ENCODE data around the gene TLNRD1.

The TLNRD1 gene

GRCh38 chr15:80990955-80991354, 9.8 kb upstream of the TLNRD1 start:
- no peak overlapping the region for H3K27ac ChIP-seq (ENCODE audit: low read depth, low read length)
- H3K9ac ChIP-seq (ENCODE audit: low read length), result no peak overlapping the region
- H3K9me3 ChIP-seq (ENCODE audit: control insufficient read depth, insufficient read depth, low read depth, low read length), result no peaks in the 10 kb centered on the region
- H3K4me1 ChIP-seq (ENCODE audit: control insufficient read depth, insufficient read depth, low read length), result peaks cover 24% of the 10 kb centered on the region
- H3K4me3 ChIP-seq (ENCODE audit: low read depth, low read length), result no peak overlapping the region
- no peaks in the 10 kb centered on the region for H3K27me3 ChIP-seq (ENCODE audit: control insufficient read depth, insufficient read depth, low read length)
- H3K36me3 ChIP-seq (ENCODE audit: control insufficient read depth, insufficient read depth, low read length), result no peaks in the 10 kb centered on the region

- Histone ChIP-seq H3K4me3 (ENCODE audit: low read depth, low read length) (no peak overlapping the region), H3K9ac (ENCODE audit: low read length) (no peak overlapping the region), H3K27me3 (ENCODE audit: control insufficient read depth, insufficient read depth, low read length) (no peaks in the 10 kb centered on the region), H3K9me3 (ENCODE audit: control insufficient read depth, insufficient read depth, low read depth, low read length) (no peaks in the 10 kb centered on the region), H3K36me3 (ENCODE audit: control insufficient read depth, insufficient read depth, low read length) (no peaks in the 10 kb centered on the region), H3K27ac (ENCODE audit: low read depth, low read length) (no peak overlapping the region), H3K4me1 (ENCODE audit: control insufficient read depth, insufficient read depth, low read length) (peaks cover 24% of the 10 kb centered on the region)
Measured at GRCh38 chr15:80991421-80991820, 9.3 kb upstream of the TLNRD1 start.

GRCh38 chr15:80992006-80992405, 8.7 kb upstream of the TLNRD1 start:
- no peak overlapping the region for H3K4me3 ChIP-seq (ENCODE audit: low read depth, low read length)
- no peak overlapping the region for H3K27ac ChIP-seq (ENCODE audit: low read depth, low read length)
- H3K36me3 ChIP-seq (ENCODE audit: control insufficient read depth, insufficient read depth, low read length), result no peaks in the 10 kb centered on the region
- H3K9me3 ChIP-seq (ENCODE audit: control insufficient read depth, insufficient read depth, low read depth, low read length), result no peaks in the 10 kb centered on the region
- no peak overlapping the region for H3K9ac ChIP-seq (ENCODE audit: low read length)
- no peaks in the 10 kb centered on the region for H3K27me3 ChIP-seq (ENCODE audit: control insufficient read depth, insufficient read depth, low read length)
- H3K4me1 ChIP-seq (ENCODE audit: control insufficient read depth, insufficient read depth, low read length), result peaks cover 18% of the 10 kb centered on the region

GRCh38 chr15:80992441-80992840, 8.3 kb upstream of the TLNRD1 start:
- Histone ChIP-seq H3K9me3 (ENCODE audit: control insufficient read depth, insufficient read depth, low read depth, low read length) (no peaks in the 10 kb centered on the region; the same call in 1 of the 2 replicates), H3K4me3 (ENCODE audit: low read depth, low read length) (no peak overlapping the region), H3K4me1 (ENCODE audit: control insufficient read depth, insufficient read depth, low read length) (peaks cover 15% of the 10 kb centered on the region), H3K36me3 (ENCODE audit: control insufficient read depth, insufficient read depth, low read length) (no peaks in the 10 kb centered on the region), H3K9ac (ENCODE audit: low read length) (no peak overlapping the region), H3K27me3 (ENCODE audit: control insufficient read depth, insufficient read depth, low read length) (no peaks in the 10 kb centered on the region), H3K27ac (ENCODE audit: low read depth, low read length) (no peak overlapping the region)

GRCh38 chr15:80996247-80996646, 4.5 kb upstream of the TLNRD1 start:
- Histone ChIP-seq H3K9me3 (ENCODE audit: control insufficient read depth, insufficient read depth, low read depth, low read length) (no peaks in the 10 kb centered on the region; the same call in 1 of the 2 replicates), H3K9ac (ENCODE audit: low read length) (no peak overlapping the region), H3K27me3 (ENCODE audit: control insufficient read depth, insufficient read depth, low read length) (no peaks in the 10 kb centered on the region), H3K27ac (ENCODE audit: low read depth, low read length) (no peak overlapping the region), H3K36me3 (ENCODE audit: control insufficient read depth, insufficient read depth, low read length) (no peaks in the 10 kb centered on the region), H3K4me1 (ENCODE audit: control insufficient read depth, insufficient read depth, low read length) (peaks cover 9% of the 10 kb centered on the region), H3K4me3 (ENCODE audit: low read depth, low read length) (no peak overlapping the region)

- H3K4me1 ChIP-seq (ENCODE audit: control insufficient read depth, insufficient read depth, low read length), result peaks cover 9% of the 10 kb centered on the region; the same call in 1 of the 2 replicates
- no peaks in the 10 kb centered on the region for H3K36me3 ChIP-seq (ENCODE audit: control insufficient read depth, insufficient read depth, low read length)
- H3K27me3 ChIP-seq (ENCODE audit: control insufficient read depth, insufficient read depth, low read length), result peaks cover under 1% of the 10 kb centered on the region; the same call in 1 of the 2 replicates
- no peak overlapping the region for H3K4me3 ChIP-seq (ENCODE audit: low read depth, low read length)
- no peak overlapping the region for H3K9ac ChIP-seq (ENCODE audit: low read length)
- no peaks in the 10 kb centered on the region; the same call in 1 of the 2 replicates for H3K9me3 ChIP-seq (ENCODE audit: control insufficient read depth, insufficient read depth, low read depth, low read length)
- no peak overlapping the region for H3K27ac ChIP-seq (ENCODE audit: low read depth, low read length)
Measured at GRCh38 chr15:80997692-80998091, 3.0 kb upstream of the TLNRD1 start.

- Histone ChIP-seq H3K4me3 (ENCODE audit: low read depth, low read length) (no peak overlapping the region), H3K36me3 (ENCODE audit: control insufficient read depth, insufficient read depth, low read length) (0 out of 2 replicates have a peak, but pooled peaks cover under 1% of the 10 kb centered on the region), H3K27ac (ENCODE audit: low read depth, low read length) (no peak overlapping the region), H3K9me3 (ENCODE audit: control insufficient read depth, insufficient read depth, low read depth, low read length) (no peaks in the 10 kb centered on the region; the same call in 1 of the 2 replicates), H3K27me3 (ENCODE audit: control insufficient read depth, insufficient read depth, low read length) (peaks cover 2% of the 10 kb centered on the region; the same call in 1 of the 2 replicates), H3K4me1 (ENCODE audit: control insufficient read depth, insufficient read depth, low read length) (peaks cover 14% of the 10 kb centered on the region; the same call in 1 of the 2 replicates), H3K9ac (ENCODE audit: low read length) (no peak overlapping the region)
Measured at GRCh38 chr15:80998251-80998650, 2.5 kb upstream of the TLNRD1 start.

GRCh38 chr15:80999623-81000036, 1.1 kb upstream of the TLNRD1 start:
- Histone ChIP-seq H3K9me3 (ENCODE audit: control insufficient read depth, insufficient read depth, low read depth, low read length) (no peaks in the 10 kb centered on the region; the same call in 1 of the 2 replicates), H3K27ac (ENCODE audit: low read depth, low read length) (no peak overlapping the region), H3K27me3 (ENCODE audit: control insufficient read depth, insufficient read depth, low read length) (peaks cover 2% of the 10 kb centered on the region; the same call in 1 of the 2 replicates), H3K9ac (ENCODE audit: low read length) (no peak overlapping the region), H3K4me3 (ENCODE audit: low read depth, low read length) (peak overlapping the region; percentile 78), H3K4me1 (ENCODE audit: control insufficient read depth, insufficient read depth, low read length) (peaks cover 14% of the 10 kb centered on the region; the same call in 1 of the 2 replicates), H3K36me3 (ENCODE audit: control insufficient read depth, insufficient read depth, low read length) (peaks cover 8% of the 10 kb centered on the region; the same call in 1 of the 2 replicates)

GRCh38 chr15:81000144-81000623, 539 bp upstream of the TLNRD1 start:
- peak overlapping the region; percentile 89; the same call in 1 of the 2 replicates for H3K27ac ChIP-seq (ENCODE audit: low read depth, low read length)
- H3K9me3 ChIP-seq (ENCODE audit: control insufficient read depth, insufficient read depth, low read depth, low read length), result no peaks in the 10 kb centered on the region; the same call in 1 of the 2 replicates
- peak overlapping the region; percentile 78 for H3K4me3 ChIP-seq (ENCODE audit: low read depth, low read length)
- peaks cover 14% of the 10 kb centered on the region; the same call in 1 of the 2 replicates for H3K4me1 ChIP-seq (ENCODE audit: control insufficient read depth, insufficient read depth, low read length)
- peaks cover 2% of the 10 kb centered on the region; the same call in 1 of the 2 replicates for H3K27me3 ChIP-seq (ENCODE audit: control insufficient read depth, insufficient read depth, low read length)
- H3K36me3 ChIP-seq (ENCODE audit: control insufficient read depth, insufficient read depth, low read length), result peaks cover 8% of the 10 kb centered on the region; the same call in 1 of the 2 replicates
- peak overlapping the region; percentile 87 for H3K9ac ChIP-seq (ENCODE audit: low read length)

GRCh38 chr15:81001152-81002008, 657 bp downstream of the TLNRD1 start:
- peaks cover 2% of the 10 kb centered on the region; the same call in 1 of the 2 replicates for H3K27me3 ChIP-seq (ENCODE audit: control insufficient read depth, insufficient read depth, low read length)
- H3K36me3 ChIP-seq (ENCODE audit: control insufficient read depth, insufficient read depth, low read length), result peaks cover 8% of the 10 kb centered on the region; the same call in 1 of the 2 replicates
- H3K27ac ChIP-seq (ENCODE audit: low read depth, low read length), result peak overlapping the region; percentile 89
- peak overlapping the region; percentile 87 for H3K9ac ChIP-seq (ENCODE audit: low read length)
- H3K4me1 ChIP-seq (ENCODE audit: control insufficient read depth, insufficient read depth, low read length), result peaks cover 14% of the 10 kb centered on the region; the same call in 1 of the 2 replicates
- H3K9me3 ChIP-seq (ENCODE audit: control insufficient read depth, insufficient read depth, low read depth, low read length), result no peaks in the 10 kb centered on the region; the same call in 1 of the 2 replicates
- H3K4me3 ChIP-seq (ENCODE audit: low read depth, low read length), result peak overlapping the region; percentile 78

- Histone ChIP-seq H3K27ac (ENCODE audit: low read depth, low read length) (no peak overlapping the region), H3K36me3 (ENCODE audit: control insufficient read depth, insufficient read depth, low read length) (peaks cover 8% of the 10 kb centered on the region; the same call in 1 of the 2 replicates), H3K9me3 (ENCODE audit: control insufficient read depth, insufficient read depth, low read depth, low read length) (no peaks in the 10 kb centered on the region; the same call in 1 of the 2 replicates), H3K9ac (ENCODE audit: low read length) (peak overlapping the region; percentile 87), H3K4me1 (ENCODE audit: control insufficient read depth, insufficient read depth, low read length) (peaks cover 14% of the 10 kb centered on the region; the same call in 1 of the 2 replicates), H3K4me3 (ENCODE audit: low read depth, low read length) (peak overlapping the region; percentile 78), H3K27me3 (ENCODE audit: control insufficient read depth, insufficient read depth, low read length) (peaks cover 2% of the 10 kb centered on the region; the same call in 1 of the 2 replicates)
Measured at GRCh38 chr15:81002009-81002330, 1.2 kb downstream of the TLNRD1 start.
